Measurements from ENCODE around the gene PTGS1.

Gene PTGS1

DNA sequence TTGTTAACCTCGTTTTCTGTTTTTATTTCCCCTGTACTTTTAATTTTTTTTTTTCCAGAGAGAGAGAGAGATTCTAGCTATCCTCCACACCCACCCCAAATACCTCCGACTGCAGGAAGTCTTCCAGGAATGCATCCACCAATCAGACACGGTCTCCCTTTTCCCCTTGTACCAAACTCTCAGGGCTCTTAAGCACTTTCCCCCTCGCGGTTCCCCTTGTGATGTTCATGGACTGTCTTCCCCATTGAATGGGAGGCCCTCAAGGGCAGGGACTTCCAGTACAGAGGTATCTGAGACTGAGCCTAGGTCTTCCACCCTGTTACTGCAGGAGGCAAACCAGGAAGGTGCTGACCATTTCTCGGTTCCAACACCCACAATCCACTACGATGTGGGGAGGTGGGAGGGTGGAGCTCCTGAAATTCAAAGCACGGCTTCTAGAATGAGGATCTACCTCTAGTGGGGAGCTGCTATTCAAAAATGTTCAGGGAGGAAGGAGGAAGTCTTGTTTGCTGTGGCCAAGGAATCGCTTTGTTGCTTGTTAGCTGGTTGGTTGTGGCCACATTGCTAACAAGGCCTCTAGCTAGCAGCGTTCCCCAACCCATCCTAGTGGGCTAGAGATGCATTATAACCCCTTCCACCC lies 37.5 kb upstream of the PTGS1 start:
- H3K9me3 ChIP-seq (ENCODE audit: insufficient read depth, low read depth, low read length): no peaks in the 10 kb centered on the region
- H3K9me2 ChIP-seq (replicated peaks; ENCODE audit: low read depth, low read length): no peaks in the 10 kb centered on the region
- H2AFZ ChIP-seq (ENCODE audit: low read length): no peak overlapping the region
- no peaks in the 10 kb centered on the region for H3F3A ChIP-seq (ENCODE audit: low read depth)
- TF ChIP-seq, protein P1, sequence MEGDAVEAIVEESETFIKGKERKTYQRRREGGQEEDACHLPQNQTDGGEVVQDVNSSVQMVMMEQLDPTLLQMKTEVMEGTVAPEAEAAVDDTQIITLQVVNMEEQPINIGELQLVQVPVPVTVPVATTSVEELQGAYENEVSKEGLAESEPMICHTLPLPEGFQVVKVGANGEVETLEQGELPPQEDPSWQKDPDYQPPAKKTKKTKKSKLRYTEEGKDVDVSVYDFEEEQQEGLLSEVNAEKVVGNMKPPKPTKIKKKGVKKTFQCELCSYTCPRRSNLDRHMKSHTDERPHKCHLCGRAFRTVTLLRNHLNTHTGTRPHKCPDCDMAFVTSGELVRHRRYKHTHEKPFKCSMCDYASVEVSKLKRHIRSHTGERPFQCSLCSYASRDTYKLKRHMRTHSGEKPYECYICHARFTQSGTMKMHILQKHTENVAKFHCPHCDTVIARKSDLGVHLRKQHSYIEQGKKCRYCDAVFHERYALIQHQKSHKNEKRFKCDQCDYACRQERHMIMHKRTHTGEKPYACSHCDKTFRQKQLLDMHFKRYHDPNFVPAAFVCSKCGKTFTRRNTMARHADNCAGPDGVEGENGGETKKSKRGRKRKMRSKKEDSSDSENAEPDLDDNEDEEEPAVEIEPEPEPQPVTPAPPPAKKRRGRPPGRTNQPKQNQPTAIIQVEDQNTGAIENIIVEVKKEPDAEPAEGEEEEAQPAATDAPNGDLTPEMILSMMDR (conservative IDR thresholded peaks at IDR 0.05; ENCODE audit: low read length): no peak
- no peak for TF ChIP-seq EZH2phosphoT487 (IDR thresholded peaks at IDR 0.05; ENCODE audit: borderline replicate concordance)
- H3K79me2 ChIP-seq (ENCODE audit: insufficient read depth, low read length): no peaks in the 10 kb centered on the region
- H3K4me2 ChIP-seq (ENCODE audit: low read depth, low read length, poor library complexity, severe bottlenecking): no peak overlapping the region
- peaks cover 22% of the 10 kb centered on the region for H3K4me1 ChIP-seq (ENCODE audit: insufficient read depth, low read length, poor library complexity, severe bottlenecking)
- no peak overlapping the region for H3K4me3 ChIP-seq (ENCODE audit: low read length, poor library complexity, severe bottlenecking)
- H3K36me3 ChIP-seq (ENCODE audit: insufficient read depth, low read length): no peaks in the 10 kb centered on the region
- H3K9ac ChIP-seq (ENCODE audit: low read depth, low read length, poor library complexity, severe bottlenecking): no peak overlapping the region
- no peaks in the 10 kb centered on the region for H3K27me3 ChIP-seq (ENCODE audit: insufficient read depth, low read length, poor library complexity, severe bottlenecking)
- no peaks in the 10 kb centered on the region for H4K20me1 ChIP-seq (ENCODE audit: insufficient read depth, low read length, poor library complexity, severe bottlenecking)

DNA sequence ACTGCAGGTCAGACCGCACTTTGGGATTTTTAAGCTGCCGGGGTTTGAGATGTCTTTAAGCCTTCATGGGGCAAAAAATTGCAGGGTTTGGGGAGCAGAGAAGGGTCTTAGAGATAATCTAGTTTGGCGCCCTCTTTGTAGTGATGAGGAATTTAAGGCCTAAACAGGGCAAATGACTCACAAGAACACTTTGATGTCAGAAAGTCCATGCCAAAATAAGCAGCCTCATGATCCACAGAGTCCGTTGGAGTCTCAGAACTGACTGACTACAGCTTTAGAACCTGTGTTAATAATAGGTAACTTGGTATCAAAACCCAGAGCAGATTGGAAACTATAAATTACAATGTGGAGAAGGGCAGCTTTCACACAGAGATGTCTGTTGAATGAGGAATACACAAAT lies 35.9 kb upstream of the PTGS1 start:
- Histone ChIP-seq H3K9me3 (ENCODE audit: insufficient read depth, low read depth, low read length) (no peaks in the 10 kb centered on the region), H3K27me3 (ENCODE audit: insufficient read depth, low read length, poor library complexity, severe bottlenecking) (no peaks in the 10 kb centered on the region), H3K4me3 (ENCODE audit: low read length, poor library complexity, severe bottlenecking) (no peak overlapping the region), H4K20me1 (ENCODE audit: insufficient read depth, low read length, poor library complexity, severe bottlenecking) (no peaks in the 10 kb centered on the region), H3K4me2 (ENCODE audit: low read depth, low read length, poor library complexity, severe bottlenecking) (no peak overlapping the region), H3K4me1 (ENCODE audit: insufficient read depth, low read length, poor library complexity, severe bottlenecking) (peaks cover 22% of the 10 kb centered on the region), H3K9me2 (replicated peaks; ENCODE audit: low read depth, low read length) (no peaks in the 10 kb centered on the region), H3K9ac (ENCODE audit: low read depth, low read length, poor library complexity, severe bottlenecking) (no peak overlapping the region), H2AFZ (ENCODE audit: low read length) (no peak overlapping the region), H3K79me2 (ENCODE audit: insufficient read depth, low read length) (no peaks in the 10 kb centered on the region), H3F3A (ENCODE audit: low read depth) (no peaks in the 10 kb centered on the region), H3K36me3 (ENCODE audit: insufficient read depth, low read length) (no peaks in the 10 kb centered on the region)
- TF ChIP-seq EZH2phosphoT487 (IDR thresholded peaks at IDR 0.05; ENCODE audit: borderline replicate concordance): no peak
- TF ChIP-seq, protein P1 (conservative IDR thresholded peaks at IDR 0.05; ENCODE audit: low read length): no peak; the same call in 1 of the 2 replicates

DNA sequence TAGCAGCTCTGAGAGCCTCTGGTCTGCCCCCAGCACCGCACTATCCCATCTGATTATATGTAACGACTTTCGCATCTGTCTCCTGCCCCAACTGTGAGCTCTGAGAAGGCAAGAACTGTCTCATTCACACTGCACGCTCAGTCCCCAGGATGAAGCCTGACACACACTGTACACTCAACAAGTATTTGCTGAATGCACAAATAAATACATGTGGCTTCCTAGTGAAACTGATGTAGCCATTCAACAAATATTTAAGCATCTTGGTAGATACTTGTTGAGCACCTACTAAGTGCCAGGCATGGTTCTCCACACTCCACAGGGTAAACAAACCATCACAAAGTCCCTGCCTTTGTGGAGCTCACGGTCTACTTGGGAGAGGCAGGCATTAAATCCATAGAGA lies 34.6 kb upstream of the PTGS1 start:
- no peak for TF ChIP-seq EZH2phosphoT487 (IDR thresholded peaks at IDR 0.05; ENCODE audit: borderline replicate concordance)
- TF ChIP-seq, protein P1 (conservative IDR thresholded peaks at IDR 0.05; ENCODE audit: low read length): no peak
- H3K9ac ChIP-seq (ENCODE audit: low read depth, low read length, poor library complexity, severe bottlenecking): no peak overlapping the region
- no peaks in the 10 kb centered on the region for H3K79me2 ChIP-seq (ENCODE audit: insufficient read depth, low read length)
- no peak overlapping the region for H3K4me2 ChIP-seq (ENCODE audit: low read depth, low read length, poor library complexity, severe bottlenecking)
- no peaks in the 10 kb centered on the region for H4K20me1 ChIP-seq (ENCODE audit: insufficient read depth, low read length, poor library complexity, severe bottlenecking)
- no peaks in the 10 kb centered on the region for H3K9me2 ChIP-seq (replicated peaks; ENCODE audit: low read depth, low read length)
- no peaks in the 10 kb centered on the region for H3K9me3 ChIP-seq (ENCODE audit: insufficient read depth, low read depth, low read length)
- no peaks in the 10 kb centered on the region for H3K27me3 ChIP-seq (ENCODE audit: insufficient read depth, low read length, poor library complexity, severe bottlenecking)
- no peak overlapping the region for H2AFZ ChIP-seq (ENCODE audit: low read length)
- peaks cover 16% of the 10 kb centered on the region for H3K4me1 ChIP-seq (ENCODE audit: insufficient read depth, low read length, poor library complexity, severe bottlenecking)
- no peaks in the 10 kb centered on the region for H3F3A ChIP-seq (ENCODE audit: low read depth)
- no peak overlapping the region for H3K4me3 ChIP-seq (ENCODE audit: low read length, poor library complexity, severe bottlenecking)
- no peaks in the 10 kb centered on the region for H3K36me3 ChIP-seq (ENCODE audit: insufficient read depth, low read length)

Measured in Loucy (cell line).